CD14-positive monocyte (primary cell): ENCODE results near the gene ABCC12. TPM values are rescaled to one million over a fixed set of nuclear protein-coding genes. Genes with fewer than 3 reads are reported as not detected.

Source experiments
- DNase-seq, 3 donors: peaks; one replicate each; pipeline ENCODE4 v3.0.0-alpha.2; 2011 to 2022
- H2AFZ ChIP-seq: 2 replicates; pipeline ENCODE4 v1.6.0; 2012; ENCODE audit warnings: mild to moderate bottlenecking, low read depth, low read length, inconsistent platforms; ENCODE audit not compliant: insufficient read depth, poor library complexity, severe bottlenecking
- H3K27ac ChIP-seq, 2 donors: 1 replicate in 1 of 2; 2 replicates in 1 of 2; pipeline ENCODE4 v1.5.1; 2012 to 2013; ENCODE audit warnings: low read length in 2 of 2, control low read depth in 1 of 2, inconsistent platforms in 1 of 2, low read depth in 1 of 2, mild to moderate bottlenecking in 1 of 2
- H3K27me3 ChIP-seq, 2 donors: one replicate each; pipeline versions ENCODE4 v1.6.0 to v1.6.1; 2011 to 2013; ENCODE audit warnings: low read length in 2 of 2; ENCODE audit not compliant: control insufficient read depth in 2 of 2, insufficient read depth in 2 of 2
- H3K36me3 ChIP-seq, 2 donors: replicated peaks in 1 of 2; 1 replicate in 1 of 2; 2 replicates in 1 of 2; pipeline versions ENCODE4 v1.5.1 to v1.6.1; 2012 to 2013; ENCODE audit warnings: low read length in 2 of 2, control low read depth in 1 of 2, inconsistent platforms in 1 of 2, mild to moderate bottlenecking in 1 of 2; ENCODE audit not compliant: insufficient read depth in 2 of 2, control insufficient read depth in 1 of 2
- H3K4me1 ChIP-seq, 2 donors: 1 replicate in 1 of 2; 2 replicates in 1 of 2; pipeline versions ENCODE4 v1.5.1 to v1.6.1; 2012 to 2013; ENCODE audit warnings: low read length in 2 of 2, control low read depth in 1 of 2, inconsistent platforms in 1 of 2, mild to moderate bottlenecking in 1 of 2, moderate library complexity in 1 of 2; ENCODE audit not compliant: insufficient read depth in 2 of 2, control insufficient read depth in 1 of 2
- H3K4me2 ChIP-seq: replicated peaks from 2 replicates; pipeline ENCODE3; 2012; ENCODE audit warnings: low read length, moderate library complexity, mild to moderate bottlenecking; ENCODE audit not compliant: poor library complexity, severe bottlenecking; ENCODE audit errors: extremely low read depth
- H3K4me3 ChIP-seq, 3 experiments: fragments of 200-600 bp in 1 of 3; sonication (generic) in 1 of 3; replicated peaks in 1 of 3; 1 replicate in 2 of 3; 2 replicates in 1 of 3; pipeline ENCODE4 v1.5.1; 2011 to 2013; ENCODE audit warnings: low read length in 3 of 3, mild to moderate bottlenecking in 3 of 3, control low read depth in 2 of 3, low read depth in 2 of 3, inconsistent platforms in 1 of 3, moderate library complexity in 1 of 3
- H3K79me2 ChIP-seq: 2 replicates; pipeline ENCODE4 v1.6.0; 2012; ENCODE audit warnings: mild to moderate bottlenecking, control low read depth, inconsistent platforms, low read length, moderate library complexity; ENCODE audit not compliant: insufficient read depth
- H3K9ac ChIP-seq: 2 replicates; pipeline ENCODE4 v1.6.0; 2017; ENCODE audit warnings: low read length, mild to moderate bottlenecking; ENCODE audit not compliant: insufficient read depth, poor library complexity, severe bottlenecking
- H3K9me3 ChIP-seq, 2 donors: replicated peaks in 1 of 2; 1 replicate in 1 of 2; 2 replicates in 1 of 2; pipeline versions ENCODE4 v1.5.1 to v1.6.1; 2012 to 2013; ENCODE audit warnings: low read length in 2 of 2, control low read depth in 1 of 2; ENCODE audit not compliant: control insufficient read depth in 1 of 2, insufficient read depth in 1 of 2
- H4K20me1 ChIP-seq: 2 replicates; pipeline ENCODE4 v1.6.0; 2012; ENCODE audit warnings: mild to moderate bottlenecking, low read length, control low read depth, moderate library complexity; ENCODE audit not compliant: insufficient read depth
- H3K27ac Mint-ChIP-seq, 7 donors: one replicate each; pipeline ENCODE4 v1.8.0; 2020; ENCODE audit warnings: mild to moderate bottlenecking in 7 of 7, mixed read lengths in 7 of 7, moderate library complexity in 6 of 7, inconsistent platforms in 2 of 7
- H3K27me3 Mint-ChIP-seq, 3 donors: one replicate each; pipeline ENCODE4 v1.8.0; 2021 to 2022; ENCODE audit warnings: low read depth in 3 of 3, mild to moderate bottlenecking in 3 of 3, mixed read lengths in 3 of 3, moderate library complexity in 3 of 3, inconsistent platforms in 1 of 3
- H3K36me3 Mint-ChIP-seq, 2 donors: one replicate each; pipeline ENCODE4 v1.8.0; 2020; ENCODE audit warnings: mixed read lengths in 2 of 2, inconsistent platforms in 1 of 2, mild to moderate bottlenecking in 1 of 2
- H3K4me1 Mint-ChIP-seq: one replicate; pipeline ENCODE4 v1.8.0; 2020; ENCODE audit warnings: mild to moderate bottlenecking, mixed read lengths
- H3K4me3 Mint-ChIP-seq, 2 donors: one replicate each; pipeline ENCODE4 v1.8.0; 2020; ENCODE audit warnings: mild to moderate bottlenecking in 2 of 2, mixed read lengths in 2 of 2, moderate library complexity in 1 of 2
- H3K9me3 Mint-ChIP-seq, 7 donors: one replicate each; pipeline ENCODE4 v1.8.0; 2020 to 2022; ENCODE audit warnings: mixed read lengths in 7 of 7, mild to moderate bottlenecking in 6 of 7, moderate library complexity in 6 of 7, inconsistent platforms in 2 of 7
- CTCF ChIP-seq: fragments of 200-600 bp; IDR thresholded peaks from one replicate; pipeline ENCODE4 v1.8.0; 2022; ENCODE audit warnings: antibody characterized with exemption, mild to moderate bottlenecking
- WGBS: methylation state at CpG from one replicate; pipeline ENCODE4 v1.1.5; 2013; ENCODE audit warnings: missing lambda C conversion rate; ENCODE audit not compliant: insufficient coverage; 5-methylcytosine and 5-hydroxymethylcytosine counted together
- intact Hi-C, 2 donors: fragments of 100-400 bp; cut with micrococcal nuclease; formaldehyde crosslinking; loops; one replicate each; pipeline versions ENCODE4 v1.15.0 to v1.15.1; 2023
- polyA plus RNA-seq, 3 donors: library from polyadenylated mRNA; depleted of rRNA in 1 of 3; unstranded in 2 of 3; stranded (reverse) in 1 of 3; fragments of 300-500 nt in 2 of 3; fragments of >200 nt in 1 of 3; fragmentation: Illumina TruSeq in 2 of 3; gene quantifications; 1 replicate in 2 of 3; 2 replicates in 1 of 3; pipeline ENCODE4 v1.2.3, GENCODE V29; 2012 to 2021

The ABCC12 gene
- polyA plus RNA-seq, 3 donors = not detected

GRCh38 chr16:48114410-48114809, 41.4 kb downstream of the ABCC12 start:
- H3K9me3 Mint-ChIP-seq = no peaks in the 10 kb centered on the region
- peaks cover 3% of the 10 kb centered on the region for H3K4me1 Mint-ChIP-seq
- no peaks in the 10 kb centered on the region for H4K20me1 ChIP-seq
- 67% methylated on average over 1 of the region's 7 CpGs for WGBS
- H3K27me3 Mint-ChIP-seq = peaks cover 4 to 7% (median 5%) of the 10 kb centered on the region in 3 donors
- H2AFZ ChIP-seq = no peak overlapping the region
- H3K4me3 Mint-ChIP-seq = no peak overlapping the region
- intact Hi-C loops = no loop called here
- H3K4me1 ChIP-seq = no peaks in the 10 kb centered on the region
- H3K36me3 ChIP-seq = no peaks in the 10 kb centered on the region
- no peak overlapping the region for H3K27ac Mint-ChIP-seq
- H3K9me3 ChIP-seq = no peaks in the 10 kb centered on the region
- no peaks in the 10 kb centered on the region for H3K27me3 ChIP-seq
- no peaks in the 10 kb centered on the region for H3K79me2 ChIP-seq
- DNase-seq = no peak
- H3K27ac ChIP-seq = no peak overlapping the region
- no peak overlapping the region for H3K4me2 ChIP-seq
- no peak for TF ChIP-seq CTCF
- H3K36me3 Mint-ChIP-seq = no peaks in the 10 kb centered on the region
- no peak overlapping the region for H3K4me3 ChIP-seq
- H3K9ac ChIP-seq = no peak overlapping the region

DNA sequence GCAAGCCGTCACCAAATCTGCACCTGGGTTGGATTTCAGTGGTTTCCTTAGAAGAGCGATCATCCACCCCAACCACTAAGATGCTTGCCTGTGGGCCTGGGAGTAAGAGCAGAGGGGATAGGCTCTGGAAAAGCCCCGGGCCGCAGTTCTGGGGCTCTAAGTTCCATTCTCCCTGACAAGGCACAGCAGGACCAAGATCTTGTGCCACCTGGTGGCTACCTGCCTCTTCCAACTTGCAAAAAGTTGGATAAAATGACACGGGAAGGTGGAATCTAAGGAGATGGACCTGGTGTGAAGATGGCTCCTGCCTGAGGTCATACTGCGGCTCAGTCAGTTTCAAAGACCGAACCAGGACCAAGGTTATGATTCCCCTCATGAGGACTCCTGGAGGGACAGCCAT, 42.3 kb downstream of the ABCC12 start:
- Histone ChIP-seq H3K4me3 (no peak overlapping the region), H3K36me3 (no peaks in the 10 kb centered on the region), H3K9me3 (no peaks in the 10 kb centered on the region), H2AFZ (no peak overlapping the region), H3K4me1 (no peaks in the 10 kb centered on the region), H3K27me3 (no peaks in the 10 kb centered on the region), H4K20me1 (no peaks in the 10 kb centered on the region), H3K27ac (no peak overlapping the region), H3K79me2 (no peaks in the 10 kb centered on the region), H3K9ac (no peak overlapping the region), H3K4me2 (no peak overlapping the region)
- TF ChIP-seq CTCF = no peak
- intact Hi-C loops = no loop called here
- no peak overlapping the region for H3K27ac Mint-ChIP-seq
- H3K27me3 Mint-ChIP-seq = peaks cover 4 to 7% (median 5%) of the 10 kb centered on the region in 3 donors
- no peak for DNase-seq
- H3K36me3 Mint-ChIP-seq = no peaks in the 10 kb centered on the region
- H3K4me1 Mint-ChIP-seq = peaks cover 3% of the 10 kb centered on the region
- WGBS = 60% methylated on average over 4 of the region's 7 CpGs
- no peaks in the 10 kb centered on the region for H3K9me3 Mint-ChIP-seq
- H3K4me3 Mint-ChIP-seq = no peak overlapping the region
